ENCODE measurements around the gene TPX2. TPM values are rescaled to one million over a fixed set of nuclear protein-coding genes. Genes with fewer than 3 reads are reported as not detected.
"Not testable (repeated sequence)": the region's sequence is repeated elsewhere in the genome, so short reads cannot be mapped to it uniquely, and the experiment has no call there.

Gene TPX2
- total RNA-seq, 2 experiments from 2014 or later, result 166 to 175 TPM

GRCh38 chr20:31797364-31797763, 58.3 kb downstream of the TPX2 start:
- intact Hi-C loops (cut with micrococcal nuclease), result no loop called here
- no peak overlapping the region for H3K4me3 Mint-ChIP-seq
- no peaks in the 10 kb centered on the region for H3K27me3 Mint-ChIP-seq (ENCODE audit: low read depth)
- H3K4me1 Mint-ChIP-seq (ENCODE audit: low read depth), result no peaks in the 10 kb centered on the region
- H3K36me3 Mint-ChIP-seq (ENCODE audit: low read depth), result peaks cover 72% of the 10 kb centered on the region
- no peaks in the 10 kb centered on the region for H3K9me3 Mint-ChIP-seq
- DNase-seq, result no peak
- CTCF ChIA-PET, result interaction anchor here (0.8 to 1.0 kb wide), 2 partner anchors 26 to 233 kb away, joined by 3 read pairs; no protein-coding TSS in a partner anchor
- no peak overlapping the region for H3K27ac Mint-ChIP-seq

DNA sequence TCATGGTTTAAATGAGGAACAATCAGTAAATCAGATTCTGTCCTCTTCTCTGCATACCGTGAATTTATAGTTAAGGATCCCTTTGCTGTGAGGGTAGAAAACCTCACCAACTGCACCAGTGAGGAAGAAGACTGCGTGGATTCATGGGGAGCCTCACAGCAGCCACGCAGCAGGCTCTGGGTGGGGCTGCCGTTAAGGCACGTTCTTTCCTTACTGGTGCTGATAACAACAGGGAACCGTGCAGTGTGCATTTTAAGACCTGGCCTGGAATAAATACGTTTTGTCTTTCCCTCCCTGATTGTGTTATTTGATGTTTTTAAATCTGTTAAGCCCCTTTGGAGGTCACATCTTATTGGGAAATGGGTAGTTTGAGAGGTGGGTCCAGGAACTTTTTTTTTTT, 62.4 kb downstream of the TPX2 start:
- intact Hi-C loops (cut with micrococcal nuclease), result no loop called here
- Mint-ChIP-seq H3K4me1 (ENCODE audit: low read depth) (peaks cover 12% of the 10 kb centered on the region), H3K27me3 (ENCODE audit: low read depth) (no peaks in the 10 kb centered on the region)

DNA sequence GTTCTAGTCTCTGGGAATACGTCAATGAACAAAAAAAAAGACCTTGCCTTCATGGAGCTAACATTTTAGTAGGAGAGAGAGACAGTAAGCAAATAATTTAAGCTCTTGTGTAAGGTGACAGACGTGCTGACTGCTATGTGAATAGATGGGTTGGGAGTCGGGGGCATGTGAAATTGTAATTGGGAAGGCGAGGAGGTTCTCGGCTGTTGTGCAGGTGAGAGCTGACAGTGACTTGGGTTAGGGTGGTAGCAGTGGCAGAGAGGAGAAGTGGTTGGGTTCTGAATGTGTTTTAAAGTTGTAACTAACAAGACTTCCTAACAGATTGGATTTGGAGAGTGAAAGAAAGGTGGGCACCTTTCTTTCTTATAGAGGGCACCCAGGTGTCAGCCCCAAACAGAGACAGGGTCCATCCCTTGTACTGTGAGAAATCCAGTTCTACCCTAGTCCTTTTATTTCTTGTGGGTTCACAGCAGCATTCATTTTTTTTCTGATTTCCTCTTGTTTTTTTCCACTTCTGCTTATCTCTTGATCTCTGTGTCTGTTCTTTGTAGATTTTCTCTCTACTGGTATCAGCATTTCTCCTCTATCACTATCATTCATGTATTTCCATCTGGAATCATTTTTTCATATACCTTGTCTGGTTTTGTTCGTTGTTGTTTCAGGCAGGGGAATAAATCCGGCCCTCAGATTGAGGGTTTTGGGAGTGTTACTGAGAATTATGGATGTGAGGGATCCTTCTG, 64.6 kb downstream of the TPX2 start:
- no peak overlapping the region for H3K4me3 Mint-ChIP-seq
- intact Hi-C loops (cut with micrococcal nuclease), result no loop called here
- H3K27me3 Mint-ChIP-seq (ENCODE audit: low read depth), result no peaks in the 10 kb centered on the region
- peaks cover 35% of the 10 kb centered on the region for H3K36me3 Mint-ChIP-seq (ENCODE audit: low read depth)
- no peak overlapping the region for H3K27ac Mint-ChIP-seq
- H3K9me3 Mint-ChIP-seq, result no peaks in the 10 kb centered on the region
- peaks cover 12% of the 10 kb centered on the region for H3K4me1 Mint-ChIP-seq (ENCODE audit: low read depth)
- DNase-seq, result no peak
- CTCF ChIA-PET, result no interaction called here

More for the DNA sequence above, 62.4 kb downstream of the TPX2 start:
- no peak for DNase-seq
- H3K4me3 Mint-ChIP-seq, result no peak overlapping the region
- H3K9me3 Mint-ChIP-seq, result no peaks in the 10 kb centered on the region
- H3K36me3 Mint-ChIP-seq (ENCODE audit: low read depth), result peaks cover 52% of the 10 kb centered on the region
- no peak overlapping the region for H3K27ac Mint-ChIP-seq
- CTCF ChIA-PET, result no interaction called here

DNA sequence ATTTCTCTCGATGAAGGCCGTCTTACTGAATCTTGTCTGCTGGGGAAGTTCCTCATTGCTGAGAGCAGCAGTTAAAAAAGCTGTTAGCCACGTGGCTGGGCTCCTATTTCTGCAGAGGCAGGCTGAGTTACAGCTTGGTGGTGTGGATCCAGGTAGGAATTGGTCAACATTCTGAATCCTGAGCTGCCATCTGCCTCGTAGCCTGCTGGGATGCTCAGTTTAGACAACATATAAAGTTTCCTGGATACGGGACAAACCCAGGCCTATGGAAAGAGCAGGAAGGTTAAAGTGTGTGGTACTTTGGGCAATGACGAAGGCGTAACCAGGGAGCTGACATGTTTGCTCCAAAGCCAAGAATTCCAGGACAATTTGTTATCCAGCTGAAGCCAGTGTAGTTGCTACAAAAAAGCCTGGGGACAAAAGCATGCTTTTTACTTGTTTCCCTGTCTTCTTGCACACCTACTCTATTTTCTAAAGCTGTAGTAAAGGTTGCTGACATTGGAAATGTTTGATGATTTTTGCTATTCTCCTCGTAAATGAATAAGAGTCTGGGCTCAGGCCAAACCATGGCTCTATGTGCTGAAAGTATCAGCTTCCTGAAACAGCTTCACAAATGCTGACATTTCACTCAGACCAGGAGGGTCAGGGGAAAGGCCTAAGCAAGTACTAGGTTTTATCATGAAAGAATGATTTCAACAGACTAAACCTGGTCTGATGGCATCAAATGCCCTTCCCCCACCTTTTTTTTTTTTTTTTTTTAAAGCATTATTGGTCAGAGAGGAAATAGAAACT, 67.7 kb downstream of the TPX2 start:
- peaks cover 12% of the 10 kb centered on the region for H3K4me1 Mint-ChIP-seq (ENCODE audit: low read depth)

DNA sequence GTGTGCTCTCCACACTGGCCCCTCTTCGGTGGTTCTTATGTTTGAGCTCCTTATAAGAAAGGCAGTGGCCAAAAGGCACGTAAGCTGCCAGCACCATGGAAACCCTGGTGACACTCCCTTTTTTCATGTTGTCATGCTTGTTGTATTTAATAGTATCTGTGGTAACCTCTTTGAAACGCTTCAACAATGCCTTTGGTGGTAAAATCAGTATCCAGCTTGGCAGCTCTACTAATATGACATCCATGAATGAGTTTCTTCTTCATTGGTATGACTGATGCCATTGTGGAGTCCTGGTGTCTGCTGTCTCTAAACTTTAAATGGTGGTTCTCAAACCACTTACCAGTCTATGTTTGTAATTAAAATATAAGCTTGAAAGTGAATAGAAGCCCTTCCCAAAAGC, 69.4 kb downstream of the TPX2 start:
- Mint-ChIP-seq H3K4me3 (no peak overlapping the region), H3K9me3 (no peaks in the 10 kb centered on the region), H3K4me1 (ENCODE audit: low read depth) (peaks cover 9% of the 10 kb centered on the region), H3K27me3 (ENCODE audit: low read depth) (no peaks in the 10 kb centered on the region), H3K36me3 (ENCODE audit: low read depth) (peaks cover 5% of the 10 kb centered on the region), H3K27ac (no peak overlapping the region)
- CTCF ChIA-PET, result interaction anchor here (1.2 to 2.2 kb wide), 3 partner anchors 10 to 15 kb away, joined by 4 to 7 read pairs (median 5); no protein-coding TSS in a partner anchor
- intact Hi-C loops (cut with micrococcal nuclease), result no loop called here
- no peak for DNase-seq

More for the DNA sequence above, 67.7 kb downstream of the TPX2 start:
- DNase-seq, result no peak
- CTCF ChIA-PET, result interaction anchor here (2.2 kb wide), 1 partner anchor 16 kb away, joined by 7 read pairs; no protein-coding TSS in a partner anchor
- Mint-ChIP-seq H3K9me3 (no peaks in the 10 kb centered on the region), H3K4me3 (no peak overlapping the region), H3K27me3 (ENCODE audit: low read depth) (no peaks in the 10 kb centered on the region), H3K27ac (no peak overlapping the region), H3K36me3 (ENCODE audit: low read depth) (peaks cover 16% of the 10 kb centered on the region)
- intact Hi-C loops (cut with micrococcal nuclease), result no loop called here

DNA sequence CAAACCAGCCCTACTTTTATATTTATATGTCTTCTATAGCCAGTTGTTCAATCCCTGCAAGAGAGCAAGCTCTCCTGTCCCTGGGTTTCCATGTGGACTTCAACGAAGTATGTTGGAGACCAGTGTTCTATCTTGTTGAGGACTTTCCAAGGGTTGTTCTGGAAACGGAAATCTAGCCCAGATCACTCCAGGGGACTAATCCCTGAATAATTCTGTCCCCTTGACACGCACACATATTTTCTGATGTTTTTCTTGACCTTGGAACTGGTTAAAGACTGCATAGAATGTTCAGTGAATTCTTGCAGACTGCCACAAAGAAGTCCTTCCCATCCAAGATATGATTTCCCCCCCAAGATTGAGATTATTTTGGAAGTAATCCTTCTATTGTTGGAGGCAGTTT, 70.6 kb downstream of the TPX2 start:
- CTCF ChIA-PET, result interaction anchor here (0.6 to 1.4 kb wide), 4 partner anchors 12 to 23 kb away, joined by 3 to 4 read pairs (median 3); no protein-coding TSS in a partner anchor
- Mint-ChIP-seq H3K4me3 (no peak overlapping the region), H3K4me1 (ENCODE audit: low read depth) (no peaks in the 10 kb centered on the region), H3K27me3 (ENCODE audit: low read depth) (no peaks in the 10 kb centered on the region), H3K27ac (no peak overlapping the region), H3K9me3 (no peaks in the 10 kb centered on the region), H3K36me3 (ENCODE audit: low read depth) (no peaks in the 10 kb centered on the region)
- DNase-seq, result no peak
- intact Hi-C loops (cut with micrococcal nuclease), result no loop called here

DNA sequence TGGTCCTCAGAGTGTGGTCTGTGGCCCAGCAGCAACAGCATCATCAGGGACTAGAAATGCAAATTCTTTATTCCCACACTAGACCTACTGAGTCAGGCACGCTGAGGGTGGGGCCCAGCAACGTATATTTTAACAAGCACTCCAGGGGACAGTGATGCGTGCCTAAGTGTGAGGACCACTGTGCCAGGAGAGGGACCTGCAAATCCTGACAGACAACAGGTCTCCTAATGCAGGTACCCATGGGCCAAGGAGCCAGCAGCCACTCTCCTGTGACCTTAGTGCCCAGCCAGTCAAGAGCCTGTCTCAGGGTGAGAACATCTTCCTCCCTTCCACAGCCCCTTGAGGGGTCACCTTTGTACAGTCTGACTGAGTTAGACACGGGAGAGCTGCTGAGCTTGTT, 72.1 kb downstream of the TPX2 start:
- Mint-ChIP-seq H3K4me1 (ENCODE audit: low read depth) (no peaks in the 10 kb centered on the region), H3K27ac (no peak overlapping the region), H3K36me3 (ENCODE audit: low read depth) (no peaks in the 10 kb centered on the region), H3K9me3 (no peaks in the 10 kb centered on the region), H3K4me3 (no peak overlapping the region), H3K27me3 (ENCODE audit: low read depth) (no peaks in the 10 kb centered on the region)
- CTCF ChIA-PET, result interaction anchor here (1.4 kb wide), 1 partner anchor 11 kb away, joined by 3 read pairs; no protein-coding TSS in a partner anchor
- DNase-seq, result no peak
- intact Hi-C loops (cut with micrococcal nuclease), result no loop called here

GRCh38 chr20:31811796-31812728, 73.0 kb downstream of the TPX2 start:
- Mint-ChIP-seq H3K36me3 (ENCODE audit: low read depth) (no peaks in the 10 kb centered on the region), H3K27me3 (ENCODE audit: low read depth) (no peaks in the 10 kb centered on the region), H3K9me3 (no peaks in the 10 kb centered on the region), H3K4me1 (ENCODE audit: low read depth) (no peaks in the 10 kb centered on the region), H3K4me3 (no peak overlapping the region), H3K27ac (no peak overlapping the region)
- DNase-seq, result no peak
- intact Hi-C loops (cut with micrococcal nuclease), result no loop called here
- CTCF ChIA-PET, result interaction anchor here (0.9 kb wide), 1 partner anchor 11 kb away, joined by 3 read pairs; no protein-coding TSS in a partner anchor

- Mint-ChIP-seq H3K9me3 (no peaks in the 10 kb centered on the region), H3K27me3 (ENCODE audit: low read depth) (no peaks in the 10 kb centered on the region), H3K27ac (no peak overlapping the region), H3K36me3 (ENCODE audit: low read depth) (no peaks in the 10 kb centered on the region), H3K4me3 (no peak overlapping the region), H3K4me1 (ENCODE audit: low read depth) (no peaks in the 10 kb centered on the region)
- CTCF ChIA-PET, result interaction anchor here (0.6 to 1.8 kb wide), 3 partner anchors 9 to 63 kb away, joined by 3 to 4 read pairs (median 4); no protein-coding TSS in a partner anchor
- no peak for DNase-seq
- intact Hi-C loops (cut with micrococcal nuclease), result no loop called here
Observed at GRCh38 chr20:31813611-31814010, 74.5 kb downstream of the TPX2 start.

GRCh38 chr20:31814142-31814541, 75.1 kb downstream of the TPX2 start:
- H3K4me3 Mint-ChIP-seq; intact Hi-C loops (cut with micrococcal nuclease); H3K9me3 Mint-ChIP-seq; H3K4me1 Mint-ChIP-seq (ENCODE audit: low read depth); H3K36me3 Mint-ChIP-seq (ENCODE audit: low read depth); H3K27me3 Mint-ChIP-seq (ENCODE audit: low read depth); H3K27ac Mint-ChIP-seq; DNase-seq: not testable (repeated sequence)
- CTCF ChIA-PET, result interaction anchor here (0.6 to 2.1 kb wide), 4 partner anchors 9 to 64 kb away, joined by 3 to 5 read pairs (median 4); no protein-coding TSS in a partner anchor

DNA sequence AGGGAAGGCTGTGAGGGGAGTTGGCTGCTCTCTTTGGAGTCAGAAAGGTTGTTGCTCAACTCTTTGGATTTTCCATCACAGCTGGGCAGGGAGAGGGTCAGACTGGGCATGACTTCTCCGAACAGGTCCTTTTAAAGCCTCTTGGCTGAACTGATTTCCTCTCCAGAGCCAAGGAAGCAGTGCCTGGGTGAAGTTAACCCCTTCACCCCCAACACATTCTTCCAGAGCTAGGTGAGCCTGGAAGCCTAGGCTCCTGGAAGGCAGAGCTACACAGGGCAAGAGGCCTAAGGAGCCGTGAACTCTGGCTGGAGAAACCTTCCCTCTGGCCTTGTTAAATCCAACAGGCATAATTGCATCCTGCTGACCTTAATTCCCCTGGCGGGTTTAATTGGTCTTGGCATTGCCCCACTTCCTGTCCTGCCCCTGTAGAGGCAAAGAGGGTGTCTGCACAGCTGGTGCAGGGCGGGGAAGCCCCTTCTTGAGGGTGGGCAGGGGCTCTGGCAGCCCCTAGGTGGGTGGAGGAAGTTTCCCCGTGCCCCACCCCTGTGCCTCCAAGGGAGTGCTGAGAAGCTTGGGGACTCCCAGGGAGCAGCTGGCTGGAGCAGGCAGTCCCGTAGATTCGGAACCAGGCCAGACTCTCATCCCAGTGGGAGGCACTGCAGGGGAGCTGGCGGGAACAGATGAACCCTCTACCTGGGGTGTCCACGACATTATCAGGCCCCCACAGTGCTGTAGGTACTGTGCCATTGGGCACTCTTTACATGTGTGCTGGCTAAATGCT, 76.5 kb downstream of the TPX2 start:
- no peak for DNase-seq

More for the DNA sequence above, 76.5 kb downstream of the TPX2 start:
- CTCF ChIA-PET, result interaction anchor here (1.5 to 2.1 kb wide), 3 partner anchors 31 to 137 kb away, joined by 4 to 7 read pairs (median 5); no protein-coding TSS in a partner anchor
- Mint-ChIP-seq H3K4me3 (no peak overlapping the region), H3K27ac (no peak overlapping the region), H3K27me3 (ENCODE audit: low read depth) (no peaks in the 10 kb centered on the region), H3K9me3 (no peaks in the 10 kb centered on the region), H3K4me1 (ENCODE audit: low read depth) (no peaks in the 10 kb centered on the region), H3K36me3 (ENCODE audit: low read depth) (no peaks in the 10 kb centered on the region)
- intact Hi-C loops (cut with micrococcal nuclease), result no loop called here
